ENCODE measurements around the gene TRPM3. TPM values are rescaled to one million over a fixed set of nuclear protein-coding genes. Genes with fewer than 3 reads are reported as not detected.

Gene TRPM3
- polyA plus RNA-seq, 2 of the 4 experiments (the other 2 are of a cell fraction): not detected

- no peak for TF ChIP-seq GATA3 (IDR thresholded peaks at IDR 0.05; ENCODE audit: borderline replicate concordance)
- TF ChIP-seq HOXB5 (CRISPR knock-in tag; IDR thresholded peaks at IDR 0.05): no peak
- TF ChIP-seq, protein P1, sequence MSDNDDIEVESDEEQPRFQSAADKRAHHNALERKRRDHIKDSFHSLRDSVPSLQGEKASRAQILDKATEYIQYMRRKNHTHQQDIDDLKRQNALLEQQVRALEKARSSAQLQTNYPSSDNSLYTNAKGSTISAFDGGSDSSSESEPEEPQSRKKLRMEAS (IDR thresholded peaks at IDR 0.05): no peak
- no peak for TF ChIP-seq HOXB13 (CRISPR knock-in tag; IDR thresholded peaks at IDR 0.05; ENCODE audit: low read depth)
Observed at GRCh38 chr9:70531311-70531710, 590.1 kb downstream of the TRPM3 start (continued).

DNA sequence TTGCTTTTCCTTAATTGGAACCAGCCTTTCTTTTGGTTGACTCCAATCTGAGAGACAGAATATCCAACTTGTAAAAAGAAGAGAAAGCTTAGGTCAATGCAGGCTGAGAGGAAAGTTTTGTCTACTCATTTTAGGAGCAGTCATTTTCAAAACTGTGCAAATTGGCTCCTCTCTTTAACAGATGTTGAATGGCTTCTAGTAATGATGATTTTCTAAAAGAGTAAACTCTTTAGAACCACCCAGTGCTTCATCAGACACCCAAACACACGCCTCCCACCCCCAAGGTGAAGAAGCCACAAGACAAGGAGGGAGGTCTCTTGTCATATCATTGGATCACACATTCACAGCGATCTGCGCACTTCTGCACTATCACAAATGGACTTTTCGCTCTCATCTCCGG lies 590.7 kb downstream of the TRPM3 start:
- ChIA-PET CTCF (interaction anchor here (1.0 kb wide), 1 partner anchor 11 kb away, joined by 5 read pairs; no protein-coding TSS in a partner anchor), POLR2A (no interaction called here)
- FAIRE-seq (no peak), ATAC-seq (no peak), DNase-seq (ENCODE audit: low read depth in 1 of 2, low spot score in 1 of 2) (no peak)
- H3K9me3 ChIP-seq: no peaks in the 10 kb centered on the region
- no peaks in the 10 kb centered on the region for H3K4me1 ChIP-seq
- WGBS (ENCODE audit: missing lambda C conversion rate): 70% methylated on average over 5 of the region's 5 CpGs
- TF ChIP-seq, protein P2, sequence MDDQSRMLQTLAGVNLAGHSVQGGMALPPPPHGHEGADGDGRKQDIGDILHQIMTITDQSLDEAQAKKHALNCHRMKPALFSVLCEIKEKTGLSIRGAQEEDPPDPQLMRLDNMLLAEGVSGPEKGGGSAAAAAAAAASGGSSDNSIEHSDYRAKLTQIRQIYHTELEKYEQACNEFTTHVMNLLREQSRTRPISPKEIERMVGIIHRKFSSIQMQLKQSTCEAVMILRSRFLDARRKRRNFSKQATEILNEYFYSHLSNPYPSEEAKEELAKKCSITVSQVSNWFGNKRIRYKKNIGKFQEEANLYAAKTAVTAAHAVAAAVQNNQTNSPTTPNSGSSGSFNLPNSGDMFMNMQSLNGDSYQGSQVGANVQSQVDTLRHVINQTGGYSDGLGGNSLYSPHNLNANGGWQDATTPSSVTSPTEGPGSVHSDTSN (IDR thresholded peaks at IDR 0.05): no peak
- H3K27ac ChIP-seq: no peak overlapping the region
- H3K4me3 ChIP-seq: no peak overlapping the region
- no peak overlapping the region for H3K4me2 ChIP-seq

GRCh38 chr9:70529833-70530232 lies 591.6 kb downstream of the TRPM3 start:
- Histone ChIP-seq H3K4me1 (no peaks in the 10 kb centered on the region), H3K4me2 (no peak overlapping the region), H3K27ac (no peak overlapping the region), H3K9me3 (0 out of 3 replicates have a peak, but pooled peaks cover 1% of the 10 kb centered on the region), H3K4me3 (no peak overlapping the region)
- ChIA-PET CTCF (interaction anchor here (1.0 kb wide), 1 partner anchor 11 kb away, joined by 5 read pairs; no protein-coding TSS in a partner anchor), POLR2A (no interaction called here)
- no peak for TF ChIP-seq EHMT2 (IDR thresholded peaks at IDR 0.05; ENCODE audit: low read depth)
- FAIRE-seq (no peak), DNase-seq (ENCODE audit: low read depth in 1 of 2, low spot score in 1 of 2) (no peak), ATAC-seq (no peak)
- WGBS (ENCODE audit: missing lambda C conversion rate): 62% methylated on average over 7 of the region's 7 CpGs

DNA sequence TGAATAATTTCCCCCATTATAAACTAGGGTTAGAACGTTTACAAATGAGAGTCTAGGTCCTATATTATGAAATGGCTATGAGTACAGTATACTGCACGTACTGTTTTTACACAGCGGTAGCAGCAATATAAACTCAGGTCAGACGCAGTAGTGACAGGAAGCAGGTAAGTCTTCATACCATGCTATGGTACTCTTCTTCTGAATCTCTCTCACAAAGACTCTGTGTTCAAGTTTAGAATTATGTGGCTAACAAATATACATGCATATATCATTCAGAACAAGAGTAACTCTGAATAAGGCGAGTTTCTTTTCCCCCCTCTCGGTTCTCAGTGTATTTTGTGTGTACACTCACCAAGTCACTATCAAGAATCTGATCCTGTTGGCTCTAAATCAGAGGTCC lies 592.0 kb downstream of the TRPM3 start:
- ATAC-seq: no peak
- TF ChIP-seq TP53 (CRISPR knock-in tag; IDR thresholded peaks at IDR 0.05): no peak
- no peak for TF ChIP-seq BHLHE40 (IDR thresholded peaks at IDR 0.05; ENCODE audit: low read depth, low read length)
- no peak for TF ChIP-seq SREBF2 (IDR thresholded peaks at IDR 0.05)
- TF ChIP-seq CEBPB (IDR thresholded peaks at IDR 0.05): no peak
- TF ChIP-seq FOSL2 (IDR thresholded peaks at IDR 0.05): no peak
- no peak for TF ChIP-seq FOSL2 (CRISPR knock-in tag; IDR thresholded peaks at IDR 0.05)
- no peak for TF ChIP-seq RAD21 (conservative IDR thresholded peaks at IDR 0.05 in 1 of 2, IDR thresholded peaks at IDR 0.05 in 1 of 2)
- TF ChIP-seq KDM1A (IDR thresholded peaks at IDR 0.05; ENCODE audit: low read depth): no peak
- TF ChIP-seq HEYL (CRISPR knock-in tag; IDR thresholded peaks at IDR 0.05): no peak
- TF ChIP-seq, protein P3, sequence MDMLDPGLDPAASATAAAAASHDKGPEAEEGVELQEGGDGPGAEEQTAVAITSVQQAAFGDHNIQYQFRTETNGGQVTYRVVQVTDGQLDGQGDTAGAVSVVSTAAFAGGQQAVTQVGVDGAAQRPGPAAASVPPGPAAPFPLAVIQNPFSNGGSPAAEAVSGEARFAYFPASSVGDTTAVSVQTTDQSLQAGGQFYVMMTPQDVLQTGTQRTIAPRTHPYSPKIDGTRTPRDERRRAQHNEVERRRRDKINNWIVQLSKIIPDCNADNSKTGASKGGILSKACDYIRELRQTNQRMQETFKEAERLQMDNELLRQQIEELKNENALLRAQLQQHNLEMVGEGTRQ (IDR thresholded peaks at IDR 0.05): no peak
- no peak for TF ChIP-seq ZC3H11A (IDR thresholded peaks at IDR 0.05)
- TF ChIP-seq, protein P4, sequence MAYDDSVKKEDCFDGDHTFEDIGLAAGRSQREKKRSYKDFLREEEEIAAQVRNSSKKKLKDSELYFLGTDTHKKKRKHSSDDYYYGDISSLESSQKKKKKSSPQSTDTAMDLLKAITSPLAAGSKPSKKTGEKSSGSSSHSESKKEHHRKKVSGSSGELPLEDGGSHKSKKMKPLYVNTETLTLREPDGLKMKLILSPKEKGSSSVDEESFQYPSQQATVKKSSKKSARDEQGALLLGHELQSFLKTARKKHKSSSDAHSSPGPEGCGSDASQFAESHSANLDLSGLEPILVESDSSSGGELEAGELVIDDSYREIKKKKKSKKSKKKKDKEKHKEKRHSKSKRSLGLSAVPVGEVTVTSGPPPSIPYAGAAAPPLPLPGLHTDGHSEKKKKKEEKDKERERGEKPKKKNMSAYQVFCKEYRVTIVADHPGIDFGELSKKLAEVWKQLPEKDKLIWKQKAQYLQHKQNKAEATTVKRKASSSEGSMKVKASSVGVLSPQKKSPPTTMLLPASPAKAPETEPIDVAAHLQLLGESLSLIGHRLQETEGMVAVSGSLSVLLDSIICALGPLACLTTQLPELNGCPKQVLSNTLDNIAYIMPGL (CRISPR knock-in tag; IDR thresholded peaks at IDR 0.05; ENCODE audit: borderline replicate concordance): no peak
- TF ChIP-seq ESRRA (IDR thresholded peaks at IDR 0.05; ENCODE audit: borderline replicate concordance, low read length): no peak
- no peak for TF ChIP-seq RARB (CRISPR knock-in tag; IDR thresholded peaks at IDR 0.05)
- TF ChIP-seq RCOR1 (IDR thresholded peaks at IDR 0.05; ENCODE audit: low read depth, low read length): no peak
- TF ChIP-seq ATOH8 (CRISPR knock-in tag; IDR thresholded peaks at IDR 0.05; ENCODE audit: low read depth): no peak
- TF ChIP-seq, protein P1 (IDR thresholded peaks at IDR 0.05): no peak
- TF ChIP-seq EHMT2 (IDR thresholded peaks at IDR 0.05; ENCODE audit: low read depth): no peak
- no peak for TF ChIP-seq FOSB (CRISPR knock-in tag; IDR thresholded peaks at IDR 0.05)

More for the DNA sequence above, 592.0 kb downstream of the TRPM3 start:
- POLR2A ChIA-PET: no interaction called here
- Histone ChIP-seq H3K27ac (no peak overlapping the region), H3K9me3 (peaks cover 4% of the 10 kb centered on the region; the same call in 1 of the 3 replicates), H3K4me1 (no peaks in the 10 kb centered on the region), H3K4me2 (no peak overlapping the region), H3K4me3 (no peak overlapping the region)
- no peak for DNase-seq (ENCODE audit: low read depth in 1 of 2, low spot score in 1 of 2)
- CTCF ChIA-PET: no interaction called here
- WGBS (ENCODE audit: missing lambda C conversion rate): 60% methylated on average over 6 of the region's 6 CpGs
- FAIRE-seq: no peak

Measured in A549 (cell line).